ENCODE data around the gene TRIM67.

DNA sequence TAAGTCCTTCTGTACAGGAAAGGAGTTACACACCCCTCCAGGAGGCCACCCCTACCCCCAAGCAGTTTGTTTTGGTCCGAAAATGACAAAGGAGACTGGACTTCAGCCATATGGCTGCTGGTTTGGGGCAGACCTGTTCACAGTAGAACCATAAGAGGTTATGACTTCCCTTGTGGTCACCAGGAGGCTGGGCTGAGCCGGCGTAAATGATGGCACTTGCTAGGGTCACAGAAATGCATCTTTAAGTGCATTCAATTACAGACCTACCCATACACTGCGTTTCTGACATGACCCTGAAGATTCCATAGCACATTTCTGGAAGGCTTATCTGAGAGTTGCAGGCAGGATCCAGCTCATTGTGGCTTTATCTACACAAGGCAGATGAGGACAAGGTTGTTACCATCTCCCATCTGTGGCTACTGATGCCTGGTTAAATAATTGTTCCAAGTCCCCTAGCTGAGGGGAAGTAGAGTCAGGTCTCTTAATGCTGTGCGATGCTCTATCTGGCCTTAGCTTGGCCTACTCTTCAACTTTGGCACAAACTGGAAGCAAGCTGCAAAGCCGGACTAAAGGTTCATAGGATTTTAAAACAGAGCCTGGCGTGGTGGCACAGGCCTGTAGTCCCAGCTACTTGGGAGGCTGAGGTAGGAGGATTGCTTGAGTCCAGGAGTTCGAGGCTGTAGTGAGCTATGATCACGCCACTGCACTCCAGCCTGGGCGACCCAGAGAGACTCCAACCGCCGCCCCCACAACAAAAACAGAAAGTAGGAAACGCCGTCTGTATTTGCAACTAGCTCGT is 1.7 kb upstream of the TRIM67 start:
- TF ChIP-seq ELK1 (IDR thresholded peaks at IDR 0.05; ENCODE audit: low read depth, low read length) = no peak
- TF ChIP-seq, protein P1, sequence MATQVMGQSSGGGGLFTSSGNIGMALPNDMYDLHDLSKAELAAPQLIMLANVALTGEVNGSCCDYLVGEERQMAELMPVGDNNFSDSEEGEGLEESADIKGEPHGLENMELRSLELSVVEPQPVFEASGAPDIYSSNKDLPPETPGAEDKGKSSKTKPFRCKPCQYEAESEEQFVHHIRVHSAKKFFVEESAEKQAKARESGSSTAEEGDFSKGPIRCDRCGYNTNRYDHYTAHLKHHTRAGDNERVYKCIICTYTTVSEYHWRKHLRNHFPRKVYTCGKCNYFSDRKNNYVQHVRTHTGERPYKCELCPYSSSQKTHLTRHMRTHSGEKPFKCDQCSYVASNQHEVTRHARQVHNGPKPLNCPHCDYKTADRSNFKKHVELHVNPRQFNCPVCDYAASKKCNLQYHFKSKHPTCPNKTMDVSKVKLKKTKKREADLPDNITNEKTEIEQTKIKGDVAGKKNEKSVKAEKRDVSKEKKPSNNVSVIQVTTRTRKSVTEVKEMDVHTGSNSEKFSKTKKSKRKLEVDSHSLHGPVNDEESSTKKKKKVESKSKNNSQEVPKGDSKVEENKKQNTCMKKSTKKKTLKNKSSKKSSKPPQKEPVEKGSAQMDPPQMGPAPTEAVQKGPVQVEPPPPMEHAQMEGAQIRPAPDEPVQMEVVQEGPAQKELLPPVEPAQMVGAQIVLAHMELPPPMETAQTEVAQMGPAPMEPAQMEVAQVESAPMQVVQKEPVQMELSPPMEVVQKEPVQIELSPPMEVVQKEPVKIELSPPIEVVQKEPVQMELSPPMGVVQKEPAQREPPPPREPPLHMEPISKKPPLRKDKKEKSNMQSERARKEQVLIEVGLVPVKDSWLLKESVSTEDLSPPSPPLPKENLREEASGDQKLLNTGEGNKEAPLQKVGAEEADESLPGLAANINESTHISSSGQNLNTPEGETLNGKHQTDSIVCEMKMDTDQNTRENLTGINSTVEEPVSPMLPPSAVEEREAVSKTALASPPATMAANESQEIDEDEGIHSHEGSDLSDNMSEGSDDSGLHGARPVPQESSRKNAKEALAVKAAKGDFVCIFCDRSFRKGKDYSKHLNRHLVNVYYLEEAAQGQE (IDR thresholded peaks at IDR 0.05) = no peak

All from A549 (cell line).